HG03280 (cell line): ENCODE data around the gene SLC29A4.
"Not testable (repeated sequence)": the region's sequence is repeated elsewhere in the genome, so short reads cannot be mapped to it uniquely, and the experiment has no call there.

ENCODE experiments used
- ATAC-seq: cut with Tn5 transposase; IDR thresholded peaks from one replicate; pipeline ENCODE4 v1.9.1; 2021; ENCODE audit warnings: mild to moderate bottlenecking, moderate library complexity; ENCODE audit not compliant: unreplicated experiment

Gene SLC29A4

DNA sequence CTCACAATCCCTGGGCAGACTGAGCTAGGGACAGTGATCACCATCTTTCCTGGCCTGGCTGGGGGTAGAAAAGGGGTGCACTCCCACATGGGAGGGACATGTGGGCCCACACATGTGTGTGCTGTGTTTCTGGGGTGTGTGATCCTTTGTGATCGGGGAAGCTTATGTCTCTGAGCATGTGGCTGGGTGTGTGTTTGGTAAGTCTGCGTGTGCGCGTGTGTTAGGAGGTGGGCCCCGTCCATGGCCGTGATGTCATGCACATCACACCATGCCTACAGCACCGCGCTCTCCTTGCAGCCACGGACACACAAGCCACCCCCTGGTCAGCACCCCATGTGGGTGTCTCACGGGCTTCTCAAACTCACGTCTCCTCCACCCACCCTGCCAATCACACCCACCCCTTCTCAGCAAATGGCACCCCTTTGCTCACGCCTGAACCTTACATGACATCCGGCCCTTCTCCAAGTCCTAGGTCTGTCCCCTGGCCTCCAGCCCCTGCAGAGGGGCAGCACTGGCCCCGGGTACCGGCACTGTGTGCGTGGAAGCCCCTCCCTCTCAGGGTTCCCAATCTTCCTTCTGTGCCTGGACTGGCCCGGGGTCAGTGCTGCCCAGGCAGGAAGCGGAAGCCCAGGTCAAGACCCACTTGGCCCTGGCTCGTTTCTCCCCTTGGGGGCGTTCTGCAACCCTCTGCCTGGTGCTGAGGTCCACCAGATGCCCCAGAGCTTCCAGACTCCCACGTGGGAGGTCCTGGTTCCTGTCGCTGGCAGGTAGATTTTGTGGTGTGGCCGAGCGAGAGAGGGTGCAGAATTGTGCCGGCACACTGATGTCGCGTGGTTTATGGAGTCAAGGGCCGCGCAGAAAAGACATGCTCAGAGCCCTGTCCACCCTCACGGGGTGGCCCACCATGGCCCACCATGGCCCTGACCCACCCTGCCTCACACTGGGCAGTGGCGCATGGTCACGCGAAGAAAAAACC is 12.6 kb downstream of the SLC29A4 start:
- ATAC-seq: no peak

DNA sequence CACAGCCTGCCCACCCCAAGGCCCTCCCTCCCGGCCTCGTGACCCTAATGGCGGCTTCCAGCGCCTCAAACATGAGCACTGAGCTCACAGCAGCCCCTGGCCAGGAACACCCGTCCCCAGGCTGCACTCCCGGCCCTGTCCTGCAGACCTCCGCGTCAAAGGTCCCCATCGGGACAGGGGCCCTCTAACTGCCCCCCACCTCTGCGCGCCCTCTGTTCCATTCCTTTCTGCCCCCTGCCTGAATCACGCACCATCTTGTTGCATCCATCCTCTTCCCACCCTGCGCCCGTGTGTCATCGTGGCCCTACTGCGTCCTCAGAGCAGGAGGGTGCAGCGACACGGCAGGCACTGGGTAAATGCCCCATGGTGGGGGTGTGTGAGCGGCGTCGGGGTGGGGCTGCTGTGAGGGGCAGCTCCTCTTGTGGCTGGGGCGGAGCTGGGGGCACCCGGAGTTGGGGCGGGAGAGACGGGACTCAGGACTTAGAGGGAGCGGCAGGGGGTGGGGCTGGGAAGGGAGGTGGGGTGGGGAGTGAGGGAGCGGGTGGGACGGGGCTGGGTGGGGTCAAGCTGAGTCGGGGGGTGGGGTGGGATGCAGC is 13.4 kb downstream of the SLC29A4 start:
- no peak for ATAC-seq

DNA sequence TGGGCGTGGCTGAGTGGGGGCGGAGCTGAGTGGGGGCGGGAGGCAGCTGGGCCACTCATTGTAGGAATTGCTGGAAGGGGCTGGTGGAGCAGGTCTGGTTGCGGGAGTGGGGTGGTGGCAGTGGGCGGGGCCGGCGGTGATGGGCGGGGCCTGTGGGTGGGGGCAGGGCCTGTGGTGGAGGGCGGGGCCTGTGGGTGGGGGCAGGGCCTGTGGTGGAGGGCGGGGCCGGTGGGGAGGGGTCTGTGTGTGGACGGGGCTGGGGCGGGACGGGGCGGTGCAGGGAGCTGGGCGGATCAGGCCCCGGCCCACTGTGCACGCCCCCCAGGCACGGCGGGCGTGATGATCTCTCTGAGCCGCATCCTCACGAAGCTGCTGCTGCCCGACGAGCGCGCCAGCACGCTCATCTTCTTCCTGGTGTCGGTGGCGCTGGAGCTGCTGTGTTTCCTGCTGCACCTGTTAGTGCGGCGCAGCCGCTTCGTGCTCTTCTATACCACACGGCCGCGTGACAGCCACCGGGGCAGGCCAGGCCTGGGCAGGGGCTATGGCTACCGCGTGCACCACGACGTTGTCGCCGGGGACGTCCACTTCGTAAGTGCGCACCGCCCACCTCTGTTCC is 14.0 kb downstream of the SLC29A4 start:
- ATAC-seq: no peak

DNA sequence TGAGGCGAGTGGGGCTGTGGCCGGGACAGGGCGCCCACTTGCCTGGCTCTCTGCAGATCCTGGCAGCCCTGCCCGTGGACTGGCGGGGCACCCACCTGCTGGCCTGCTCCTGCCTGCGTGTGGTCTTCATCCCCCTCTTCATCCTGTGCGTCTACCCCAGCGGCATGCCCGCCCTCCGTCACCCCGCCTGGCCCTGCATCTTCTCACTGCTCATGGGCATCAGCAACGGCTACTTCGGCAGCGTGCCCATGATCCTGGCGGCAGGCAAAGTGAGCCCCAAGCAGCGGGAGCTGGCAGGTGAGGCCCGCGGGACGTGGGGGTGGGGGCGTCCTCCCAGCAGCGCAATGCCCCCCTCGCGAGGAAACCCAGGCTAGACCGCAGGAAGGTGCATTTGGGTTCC is 17.6 kb downstream of the SLC29A4 start:
- no peak for ATAC-seq

DNA sequence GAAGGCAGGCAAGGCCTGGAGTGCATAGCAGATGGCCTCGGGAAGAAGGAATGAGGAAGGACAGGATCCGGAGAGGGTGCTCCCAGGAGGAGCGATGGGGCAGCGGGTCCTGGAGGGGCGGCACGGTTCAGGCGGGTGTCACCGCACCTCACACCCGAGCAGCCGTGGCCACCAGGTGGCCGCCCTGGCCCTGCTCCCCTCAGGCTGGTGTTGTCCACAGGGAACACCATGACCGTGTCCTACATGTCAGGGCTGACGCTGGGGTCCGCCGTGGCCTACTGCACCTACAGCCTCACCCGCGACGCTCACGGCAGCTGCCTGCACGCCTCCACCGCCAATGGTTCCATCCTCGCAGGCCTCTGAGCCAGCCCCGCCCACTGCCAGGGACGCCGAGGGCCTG is 19.8 kb downstream of the SLC29A4 start:
- ATAC-seq: no peak

DNA sequence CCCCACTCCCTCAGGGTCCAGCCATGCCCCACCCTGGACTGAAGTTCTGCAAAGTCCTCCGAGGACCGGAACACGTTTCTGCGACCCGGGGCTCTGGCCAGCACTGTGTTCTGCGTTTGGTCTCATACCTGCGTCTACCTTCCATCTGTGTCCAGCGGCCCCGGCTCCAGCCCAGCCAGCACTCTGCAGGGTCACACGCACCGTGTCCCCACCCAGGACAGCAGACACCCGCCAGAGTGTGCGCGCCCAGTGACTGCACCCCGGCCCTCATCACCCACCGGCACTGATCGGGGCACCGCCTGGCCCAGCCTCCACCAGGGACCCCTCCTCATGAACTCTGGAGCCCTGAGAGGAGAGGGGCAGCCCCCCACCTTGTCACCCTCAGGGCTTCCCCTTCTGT is 20.3 kb downstream of the SLC29A4 start:
- ATAC-seq: no peak

DNA sequence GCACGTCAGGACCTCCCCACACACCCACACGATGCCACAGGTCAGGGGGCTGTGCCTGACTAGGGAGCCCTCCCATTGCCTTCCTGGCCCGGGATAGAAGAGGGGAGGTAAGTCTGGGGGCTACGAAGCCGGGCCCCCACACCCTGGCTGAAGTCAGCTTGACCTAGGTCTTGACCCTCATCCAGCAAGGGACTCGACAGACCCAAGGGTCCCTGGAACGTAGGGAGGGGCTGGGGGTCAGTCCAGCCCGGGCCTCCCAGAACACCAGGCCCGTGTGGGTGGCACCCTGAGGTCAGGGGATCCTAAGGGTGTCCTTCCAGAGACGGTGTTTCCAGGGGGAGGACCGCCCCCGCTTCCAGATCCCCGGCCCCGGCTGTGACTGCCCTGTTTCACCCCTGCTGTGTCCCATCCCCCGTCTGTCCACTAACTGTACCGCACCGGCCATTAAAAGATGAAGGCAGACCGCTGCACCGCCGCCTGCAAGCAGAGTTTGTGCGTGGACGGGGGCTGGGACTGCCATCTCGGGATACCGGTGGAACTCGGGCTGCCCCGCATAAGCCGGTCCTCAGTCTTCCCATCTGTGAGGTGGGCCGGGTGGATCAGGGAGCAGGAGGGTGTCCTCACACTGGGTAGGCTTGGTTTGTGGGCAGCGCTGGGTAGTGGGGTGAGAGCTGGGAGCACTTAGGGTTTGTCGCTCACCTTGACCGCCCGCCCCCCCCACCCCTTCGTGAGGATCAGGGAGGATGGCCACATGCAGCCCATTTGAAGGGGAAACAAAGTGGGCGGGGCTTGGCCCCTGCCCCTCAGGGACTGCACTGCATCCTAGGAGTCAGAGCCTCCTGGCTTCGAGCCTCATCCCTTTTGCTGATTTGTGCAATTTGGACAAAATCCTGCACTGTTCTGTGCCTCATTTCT is 21.1 kb downstream of the SLC29A4 start:
- no peak for ATAC-seq

DNA sequence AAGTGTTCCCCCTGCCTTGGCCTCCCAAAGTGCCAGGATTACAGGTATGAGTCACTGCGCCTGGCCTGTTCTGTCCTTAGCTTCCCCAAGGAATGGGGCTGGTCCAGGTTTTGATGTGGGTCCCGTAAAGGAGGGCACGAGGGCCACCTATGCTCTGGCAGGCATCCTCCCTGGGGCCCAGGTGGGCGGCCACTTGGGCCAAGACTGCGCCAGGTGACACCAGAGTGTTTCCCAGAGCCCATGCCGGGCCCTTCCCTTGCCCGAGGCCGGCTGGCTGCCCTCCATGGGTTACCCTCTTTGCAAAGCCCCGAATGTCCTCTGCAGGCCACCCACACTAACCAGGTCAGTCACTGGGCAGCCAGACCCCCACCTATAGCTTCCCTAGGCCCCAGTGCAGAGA is 22.3 kb downstream of the SLC29A4 start:
- not testable (repeated sequence) for ATAC-seq

DNA sequence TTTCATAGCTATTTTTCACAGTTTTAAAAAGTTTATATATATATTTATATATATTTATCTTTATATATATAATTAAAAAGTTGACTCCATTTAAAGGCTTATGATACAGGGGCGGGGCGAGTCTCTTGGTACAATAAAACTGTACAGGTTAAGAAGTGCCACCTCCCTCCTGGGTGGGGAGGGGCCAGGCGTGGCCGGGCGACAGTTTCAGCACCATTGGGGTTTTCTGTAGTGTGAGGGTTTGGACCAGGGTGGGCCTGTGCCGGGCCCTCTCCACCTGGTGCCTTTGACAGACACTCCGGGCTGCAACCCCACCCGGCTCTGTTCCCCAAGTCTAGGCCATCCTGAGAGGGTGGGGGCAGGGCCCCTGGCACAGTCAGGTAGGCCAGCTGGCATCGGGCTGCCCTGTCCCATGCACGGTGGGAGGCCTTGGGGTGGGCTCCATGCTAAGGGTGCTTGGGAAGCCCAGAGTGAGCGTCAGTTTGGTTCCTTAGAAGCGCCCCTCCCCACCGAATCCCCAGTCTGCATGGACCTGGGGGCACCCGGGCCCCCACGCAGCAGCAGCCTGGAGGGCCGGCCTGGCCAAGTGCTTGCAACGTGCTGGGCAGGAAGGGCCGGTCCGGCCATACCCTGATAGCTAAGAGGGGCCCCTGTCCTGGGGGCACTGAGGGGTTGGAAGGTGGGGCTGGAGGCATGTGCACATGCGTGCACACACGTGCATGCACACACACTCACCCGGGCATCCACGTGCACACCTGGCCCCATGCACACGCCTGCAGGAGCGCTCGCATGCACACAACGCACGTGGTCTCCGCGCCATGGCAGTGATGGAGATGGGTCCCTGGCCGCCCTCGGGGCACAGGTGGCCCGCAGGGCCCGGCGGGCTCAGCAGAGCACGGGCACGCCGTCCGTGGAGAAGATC is 24.7 kb downstream of the SLC29A4 start:
- not testable (repeated sequence) for ATAC-seq

DNA sequence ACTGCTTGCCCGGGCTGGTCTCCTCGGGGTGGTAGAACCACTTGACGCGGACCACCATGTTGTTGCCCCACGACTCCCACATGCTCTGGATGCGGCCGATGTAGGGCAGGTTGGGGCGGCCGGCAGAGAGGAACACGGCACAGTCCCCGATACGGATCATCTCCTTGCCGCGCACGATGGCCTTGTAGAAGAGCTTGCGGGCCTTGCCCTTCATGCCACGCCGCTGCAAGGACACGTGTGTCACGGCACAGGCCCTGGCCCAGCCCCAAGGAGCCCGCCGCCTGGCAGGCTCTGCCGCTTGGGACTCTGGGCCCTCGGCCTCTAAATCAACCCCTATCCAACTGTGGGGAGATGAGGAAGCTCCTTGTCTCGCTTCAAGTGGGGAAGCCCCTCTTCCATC is 26.4 kb downstream of the SLC29A4 start:
- ATAC-seq: no peak

DNA sequence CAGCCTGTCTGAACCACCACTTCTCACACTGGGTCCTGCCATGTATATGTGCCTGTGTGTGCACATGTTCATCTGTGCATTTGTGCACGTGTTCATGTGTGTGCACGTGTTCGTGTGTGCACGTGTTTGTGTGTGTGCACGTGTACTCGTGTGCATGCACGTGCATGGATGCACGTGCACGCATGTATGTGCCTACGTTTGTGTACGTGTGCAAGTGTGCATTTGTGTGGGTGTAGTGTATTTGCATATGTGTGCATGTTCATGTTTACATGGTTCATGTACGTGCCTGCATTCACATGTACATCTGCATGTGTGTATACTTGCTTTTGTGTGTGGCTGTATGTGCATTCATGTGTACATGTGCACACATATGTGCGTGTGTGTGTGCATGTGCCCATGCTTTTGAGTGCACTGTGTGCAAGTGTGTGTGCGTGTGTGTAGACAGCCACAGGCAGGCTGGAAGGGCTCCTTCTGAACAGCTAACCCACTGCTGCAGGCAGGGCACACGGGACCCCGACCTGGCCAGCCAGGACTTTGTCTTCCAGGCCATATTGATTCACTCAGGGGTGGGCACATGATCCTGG is 28.2 kb downstream of the SLC29A4 start:
- ATAC-seq: no peak

DNA sequence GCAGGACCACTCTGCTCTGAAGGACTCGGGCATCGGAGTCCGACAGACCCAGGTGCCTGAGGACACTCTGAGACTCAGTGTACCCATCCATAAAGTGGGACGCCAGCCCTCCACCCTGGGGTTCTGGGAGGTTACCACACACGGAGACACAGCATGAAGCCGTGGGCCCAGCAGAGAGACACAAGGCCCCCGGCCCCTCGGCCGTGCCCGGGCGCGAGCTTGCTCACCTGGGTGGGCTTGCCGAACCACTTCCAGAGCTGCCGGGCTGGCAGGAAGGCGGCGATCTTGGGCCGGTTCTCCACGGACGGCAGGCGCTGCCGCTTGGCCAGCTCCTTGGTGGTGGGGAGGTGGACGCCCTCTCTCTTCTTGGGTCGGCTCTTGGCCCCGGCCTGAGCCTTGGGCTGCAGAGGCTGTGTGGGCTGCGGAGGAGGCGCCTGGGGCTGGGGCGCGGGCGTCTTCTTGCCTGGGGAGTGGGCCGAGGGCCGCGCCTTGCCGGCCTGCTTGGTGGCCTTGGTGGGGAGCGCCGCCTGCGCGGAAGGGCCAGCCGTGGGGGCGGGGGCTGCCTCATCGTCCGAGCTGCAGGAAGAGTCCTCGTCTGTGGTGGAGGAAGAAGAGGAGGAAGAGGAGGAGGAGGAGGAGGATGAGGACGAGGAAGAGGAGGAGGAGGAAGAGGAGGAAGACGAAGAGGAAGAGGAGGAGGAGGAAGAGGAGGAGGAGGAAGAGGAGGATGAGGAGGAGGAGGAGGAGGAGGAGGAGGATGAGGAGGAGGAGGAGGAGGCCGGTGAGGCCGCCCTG is 29.7 kb downstream of the SLC29A4 start:
- ATAC-seq: not testable (repeated sequence)

DNA sequence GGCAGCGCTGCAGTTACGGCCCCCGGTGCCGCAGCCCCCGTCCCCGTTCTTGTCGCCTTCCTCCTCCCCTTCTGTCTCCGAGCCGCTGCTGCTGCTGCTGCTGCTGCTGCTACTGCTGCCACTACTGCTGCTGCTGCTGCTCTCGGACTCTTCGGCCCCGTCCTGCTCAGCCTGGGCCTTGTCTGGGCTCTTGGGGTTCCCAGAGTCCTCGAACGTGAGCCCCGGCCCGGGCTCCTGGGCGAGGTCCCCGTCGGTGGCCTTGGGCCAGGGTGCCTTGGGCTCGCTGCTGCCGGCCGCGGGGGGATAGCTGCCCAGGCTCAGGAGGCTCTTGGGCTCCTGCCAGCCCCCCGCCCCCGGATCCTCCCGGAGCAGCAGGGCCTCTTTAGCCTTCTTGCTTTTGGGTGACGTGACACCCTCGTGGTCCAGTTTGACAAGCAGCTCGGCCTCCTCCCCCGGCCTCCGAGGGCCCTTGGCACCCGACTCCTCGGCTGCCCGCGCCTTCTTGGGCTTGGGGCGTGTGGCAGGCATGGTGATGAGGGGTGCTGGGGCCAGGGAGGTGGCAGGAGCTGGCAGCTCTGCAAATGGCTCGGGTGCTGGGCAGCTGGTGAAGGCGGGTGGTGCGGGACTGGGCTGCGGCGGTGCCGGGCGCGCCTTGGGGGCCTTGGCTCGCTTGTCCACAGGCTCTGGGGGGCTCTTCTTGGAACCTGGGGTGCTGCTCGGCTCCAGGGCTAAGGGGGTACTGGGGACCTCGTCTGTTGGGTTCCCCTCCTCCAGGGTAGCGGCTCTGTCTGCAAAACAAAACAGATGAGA is 30.5 kb downstream of the SLC29A4 start:
- ATAC-seq: not testable (repeated sequence)

DNA sequence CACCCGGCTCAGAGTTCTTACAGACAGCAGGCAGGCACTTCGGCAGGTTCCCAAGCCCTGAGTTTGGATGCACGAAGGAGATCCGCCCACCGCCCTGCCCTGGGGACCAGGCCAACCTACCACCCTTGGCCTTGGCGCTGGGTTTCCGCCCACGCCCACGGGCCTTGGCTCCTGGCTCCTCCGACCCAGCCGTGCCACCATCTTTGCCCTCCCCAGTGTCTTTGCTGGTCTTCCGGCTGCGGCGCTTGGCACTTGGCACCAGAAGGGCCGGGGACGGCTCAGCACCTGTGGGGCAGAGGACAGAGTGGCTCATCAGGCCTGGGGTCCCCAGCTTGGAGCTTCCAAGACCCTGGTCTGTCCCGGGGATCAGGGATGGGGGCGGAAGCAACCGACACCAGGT is 32.1 kb downstream of the SLC29A4 start:
- ATAC-seq: no peak

DNA sequence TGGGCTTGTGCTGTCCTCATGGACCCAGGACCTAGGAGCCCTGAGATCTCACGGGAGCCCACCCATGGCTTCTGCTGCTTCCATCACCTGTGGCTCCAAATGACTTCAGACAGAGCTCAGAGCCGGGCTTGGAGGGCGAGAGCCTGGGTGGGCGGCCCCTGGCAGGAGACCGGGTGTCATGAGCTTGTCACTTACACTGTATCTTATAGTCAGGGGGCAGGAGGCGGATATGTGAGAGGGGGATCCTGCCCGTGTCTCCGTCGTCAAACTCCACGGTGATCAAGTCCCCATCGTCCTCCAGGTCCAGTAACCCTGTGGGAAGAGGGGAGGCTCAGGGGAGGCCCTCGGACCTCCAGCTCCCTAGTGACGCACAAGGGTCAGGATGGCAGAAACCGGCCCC is 33.0 kb downstream of the SLC29A4 start:
- no peak for ATAC-seq

DNA sequence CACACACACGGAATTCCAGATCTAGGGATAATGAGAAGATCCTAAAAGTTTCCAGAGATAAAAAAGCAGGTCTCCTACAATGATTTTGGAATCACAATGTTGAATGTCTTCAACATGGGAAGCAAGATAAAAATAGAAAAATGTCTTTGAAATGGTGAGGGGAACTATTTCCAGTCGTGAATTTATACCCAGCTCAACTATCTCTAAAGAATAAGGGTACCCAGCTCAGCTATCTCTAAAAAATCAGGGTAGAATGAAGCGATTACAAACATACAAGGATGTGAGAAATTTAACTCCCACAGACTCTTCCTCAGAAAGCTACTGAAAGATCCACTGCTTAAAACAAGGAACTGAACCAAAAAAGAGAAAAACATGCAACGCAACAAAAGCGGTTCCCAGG is 35.9 kb downstream of the SLC29A4 start:
- not testable (repeated sequence) for ATAC-seq

DNA sequence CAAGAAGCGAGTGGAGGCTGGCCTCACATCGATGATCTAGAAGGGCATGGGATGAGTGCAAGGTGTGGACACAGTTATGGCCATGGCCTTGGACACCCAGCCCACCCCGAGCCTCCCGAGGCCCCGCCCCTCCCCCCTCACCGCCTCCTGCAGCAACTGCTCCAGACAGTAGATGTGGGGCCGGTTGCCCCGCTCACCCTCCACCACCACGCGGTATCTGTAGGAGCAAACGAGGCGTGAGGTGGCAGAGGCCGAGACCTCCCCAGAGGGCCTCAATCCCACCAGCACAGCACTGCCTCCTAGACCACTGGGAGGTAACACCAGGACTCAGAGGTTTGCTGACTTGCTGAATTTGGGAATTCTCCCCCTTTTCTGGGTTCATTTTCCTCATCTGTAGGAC is 37.6 kb downstream of the SLC29A4 start:
- no peak for ATAC-seq
